ENCODE results near the gene COL12A1.

DNA sequence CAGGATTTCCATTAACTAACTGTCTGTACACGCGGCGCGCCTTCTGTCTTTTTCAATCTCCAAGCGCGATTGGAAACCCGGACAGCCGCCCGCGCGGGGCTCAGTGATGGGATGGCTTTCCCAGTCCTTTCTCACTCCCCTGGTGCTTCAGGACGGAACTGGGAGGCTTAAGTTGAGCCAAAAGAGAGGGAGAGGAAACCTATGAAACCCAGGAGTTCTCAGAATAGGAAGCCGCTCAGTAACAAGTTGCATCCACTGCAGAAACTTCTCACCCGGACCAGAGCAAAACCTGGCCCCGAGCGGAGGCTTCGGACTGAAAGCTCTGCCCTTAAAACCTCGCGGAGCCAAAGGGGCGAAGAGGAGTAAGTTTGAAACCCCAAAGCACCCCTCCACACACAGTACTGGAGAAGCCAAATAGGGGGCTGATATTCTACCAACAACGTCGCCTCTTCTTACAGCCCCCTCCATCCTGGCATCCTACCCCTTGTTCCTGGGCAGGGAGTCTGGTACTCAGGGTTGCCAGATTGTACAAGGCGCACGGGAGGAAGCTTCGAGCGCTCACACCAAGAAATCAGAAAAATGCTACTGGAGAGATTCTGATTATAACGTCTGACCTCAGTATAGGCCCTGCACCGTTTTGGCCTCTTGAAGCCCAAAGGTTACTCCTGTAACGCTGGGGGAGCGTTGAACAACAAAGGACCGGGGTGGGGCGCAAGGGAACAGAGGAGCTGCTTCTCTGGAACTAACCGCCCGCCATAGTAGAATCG, 906 bp upstream of the COL12A1 start:
- TF ChIP-seq, protein P1, sequence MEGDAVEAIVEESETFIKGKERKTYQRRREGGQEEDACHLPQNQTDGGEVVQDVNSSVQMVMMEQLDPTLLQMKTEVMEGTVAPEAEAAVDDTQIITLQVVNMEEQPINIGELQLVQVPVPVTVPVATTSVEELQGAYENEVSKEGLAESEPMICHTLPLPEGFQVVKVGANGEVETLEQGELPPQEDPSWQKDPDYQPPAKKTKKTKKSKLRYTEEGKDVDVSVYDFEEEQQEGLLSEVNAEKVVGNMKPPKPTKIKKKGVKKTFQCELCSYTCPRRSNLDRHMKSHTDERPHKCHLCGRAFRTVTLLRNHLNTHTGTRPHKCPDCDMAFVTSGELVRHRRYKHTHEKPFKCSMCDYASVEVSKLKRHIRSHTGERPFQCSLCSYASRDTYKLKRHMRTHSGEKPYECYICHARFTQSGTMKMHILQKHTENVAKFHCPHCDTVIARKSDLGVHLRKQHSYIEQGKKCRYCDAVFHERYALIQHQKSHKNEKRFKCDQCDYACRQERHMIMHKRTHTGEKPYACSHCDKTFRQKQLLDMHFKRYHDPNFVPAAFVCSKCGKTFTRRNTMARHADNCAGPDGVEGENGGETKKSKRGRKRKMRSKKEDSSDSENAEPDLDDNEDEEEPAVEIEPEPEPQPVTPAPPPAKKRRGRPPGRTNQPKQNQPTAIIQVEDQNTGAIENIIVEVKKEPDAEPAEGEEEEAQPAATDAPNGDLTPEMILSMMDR (IDR thresholded peaks at IDR 0.05), result no peak
- TF ChIP-seq EZH2 (IDR thresholded peaks at IDR 0.05) (peak; percentile 61), EZH2phosphoT487 (IDR thresholded peaks at IDR 0.05) (no peak)
